Body of pancreas (tissue), 4 donors: ENCODE data around the gene DTX4.

Source experiments
- POLR2A ChIP-seq, 3 donors: fragments of 450-650 bp; IDR thresholded peaks; one replicate each; pipeline ENCODE4 v1.6.1; 2016; ENCODE audit warnings: antibody characterized with exemption in 3 of 3, mild to moderate bottlenecking in 2 of 3
- TF ChIP-seq, protein P1 (sequence below), 7 experiments: fragments of 450-650 bp in 4 of 7; fragments of 200-600 bp in 3 of 7; sonication (generic) in 3 of 7; IDR thresholded peaks; one replicate each; pipeline ENCODE4 v1.5.1; 2016 to 2019; ENCODE audit warnings: antibody characterized with exemption in 7 of 7

DNA sequence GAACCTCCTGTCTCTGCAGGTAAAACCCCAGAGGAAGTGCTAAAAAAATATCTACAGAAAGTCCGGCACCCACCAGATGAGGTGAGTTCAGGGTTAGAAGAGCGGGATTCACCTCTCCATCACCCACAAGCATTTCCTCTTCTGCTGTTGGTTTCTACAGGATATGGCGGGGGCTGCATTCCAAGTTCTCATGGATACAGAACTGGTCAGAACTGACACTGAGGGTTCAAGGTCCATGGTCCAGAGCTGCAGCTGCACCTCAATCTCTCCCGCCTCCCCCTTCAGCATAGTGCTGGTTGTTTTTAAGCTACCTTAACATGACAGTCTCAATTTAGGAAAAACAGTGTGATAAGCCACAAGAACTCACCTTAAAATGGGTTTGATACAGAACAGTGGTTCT, 19.2 kb downstream of the DTX4 start:
- no peak for TF ChIP-seq POLR2A (IDR thresholded peaks at IDR 0.05)
- TF ChIP-seq, protein P1, sequence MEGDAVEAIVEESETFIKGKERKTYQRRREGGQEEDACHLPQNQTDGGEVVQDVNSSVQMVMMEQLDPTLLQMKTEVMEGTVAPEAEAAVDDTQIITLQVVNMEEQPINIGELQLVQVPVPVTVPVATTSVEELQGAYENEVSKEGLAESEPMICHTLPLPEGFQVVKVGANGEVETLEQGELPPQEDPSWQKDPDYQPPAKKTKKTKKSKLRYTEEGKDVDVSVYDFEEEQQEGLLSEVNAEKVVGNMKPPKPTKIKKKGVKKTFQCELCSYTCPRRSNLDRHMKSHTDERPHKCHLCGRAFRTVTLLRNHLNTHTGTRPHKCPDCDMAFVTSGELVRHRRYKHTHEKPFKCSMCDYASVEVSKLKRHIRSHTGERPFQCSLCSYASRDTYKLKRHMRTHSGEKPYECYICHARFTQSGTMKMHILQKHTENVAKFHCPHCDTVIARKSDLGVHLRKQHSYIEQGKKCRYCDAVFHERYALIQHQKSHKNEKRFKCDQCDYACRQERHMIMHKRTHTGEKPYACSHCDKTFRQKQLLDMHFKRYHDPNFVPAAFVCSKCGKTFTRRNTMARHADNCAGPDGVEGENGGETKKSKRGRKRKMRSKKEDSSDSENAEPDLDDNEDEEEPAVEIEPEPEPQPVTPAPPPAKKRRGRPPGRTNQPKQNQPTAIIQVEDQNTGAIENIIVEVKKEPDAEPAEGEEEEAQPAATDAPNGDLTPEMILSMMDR (IDR thresholded peaks at IDR 0.05) = no peak
